ENCODE measurements around the gene SH2D7.

The SH2D7 gene

DNA sequence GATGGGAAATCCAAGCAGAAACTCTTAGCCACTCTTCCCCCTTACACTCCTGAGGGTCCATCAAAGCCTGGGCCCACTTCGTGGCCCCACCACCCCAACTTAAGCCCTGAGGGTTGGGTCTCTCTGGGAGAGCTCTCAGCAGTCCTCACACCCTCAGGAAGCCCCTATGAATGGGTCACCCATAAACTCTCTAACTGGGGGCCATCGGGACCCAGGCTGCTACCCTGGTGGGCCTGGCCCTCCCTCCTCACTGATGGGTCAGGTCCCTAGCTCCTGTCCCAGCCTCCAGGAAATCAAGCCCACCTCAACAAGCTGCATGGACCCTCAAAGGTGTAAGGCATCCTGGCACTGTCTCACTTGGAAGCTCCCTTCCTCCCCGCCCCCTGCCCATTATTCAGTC is 19.4 kb downstream of the SH2D7 start:
- DNase-seq (ENCODE audit: low spot score): no peak
- in situ Hi-C loops (cut with MboI; ENCODE audit: low pct_unique_long_range_greater_than_20kb, low sequenced_read_pairs, unreplicated experiment): loop anchor here (5.0 kb wide), 2 partner anchors 131 to 149 kb away; no protein-coding TSS in a partner anchor
- TF ChIP-seq, protein P1, sequence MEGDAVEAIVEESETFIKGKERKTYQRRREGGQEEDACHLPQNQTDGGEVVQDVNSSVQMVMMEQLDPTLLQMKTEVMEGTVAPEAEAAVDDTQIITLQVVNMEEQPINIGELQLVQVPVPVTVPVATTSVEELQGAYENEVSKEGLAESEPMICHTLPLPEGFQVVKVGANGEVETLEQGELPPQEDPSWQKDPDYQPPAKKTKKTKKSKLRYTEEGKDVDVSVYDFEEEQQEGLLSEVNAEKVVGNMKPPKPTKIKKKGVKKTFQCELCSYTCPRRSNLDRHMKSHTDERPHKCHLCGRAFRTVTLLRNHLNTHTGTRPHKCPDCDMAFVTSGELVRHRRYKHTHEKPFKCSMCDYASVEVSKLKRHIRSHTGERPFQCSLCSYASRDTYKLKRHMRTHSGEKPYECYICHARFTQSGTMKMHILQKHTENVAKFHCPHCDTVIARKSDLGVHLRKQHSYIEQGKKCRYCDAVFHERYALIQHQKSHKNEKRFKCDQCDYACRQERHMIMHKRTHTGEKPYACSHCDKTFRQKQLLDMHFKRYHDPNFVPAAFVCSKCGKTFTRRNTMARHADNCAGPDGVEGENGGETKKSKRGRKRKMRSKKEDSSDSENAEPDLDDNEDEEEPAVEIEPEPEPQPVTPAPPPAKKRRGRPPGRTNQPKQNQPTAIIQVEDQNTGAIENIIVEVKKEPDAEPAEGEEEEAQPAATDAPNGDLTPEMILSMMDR (IDR thresholded peaks at IDR 0.05; ENCODE audit: extremely low read depth, insufficient read depth, missing control alignments): no peak

DNA sequence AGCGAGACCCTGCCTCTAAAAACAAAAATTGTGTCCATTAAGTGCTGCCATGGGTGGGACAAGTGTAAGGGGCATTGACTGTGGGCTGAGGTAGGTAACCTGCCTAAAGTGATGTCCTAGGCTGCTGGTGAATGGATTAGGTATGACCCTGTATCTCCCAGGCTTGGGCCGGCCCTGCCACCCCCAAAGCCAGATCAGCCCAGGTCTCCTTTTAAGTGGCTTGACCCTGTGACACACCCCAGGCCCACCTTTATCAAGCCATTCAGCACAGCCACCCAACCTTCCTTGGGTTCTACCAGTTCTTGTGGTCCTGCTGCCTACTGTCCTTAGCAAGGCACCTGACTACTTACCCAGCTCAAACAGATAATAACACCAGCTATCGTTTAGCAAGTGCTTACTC is 20.2 kb downstream of the SH2D7 start:
- DNase-seq (ENCODE audit: low spot score): no peak
- in situ Hi-C loops (cut with MboI; ENCODE audit: low pct_unique_long_range_greater_than_20kb, low sequenced_read_pairs, unreplicated experiment): loop anchor here (5.0 kb wide), 2 partner anchors 130 to 150 kb away; no protein-coding TSS in a partner anchor
- TF ChIP-seq, protein P1 (IDR thresholded peaks at IDR 0.05; ENCODE audit: extremely low read depth, insufficient read depth, missing control alignments): no peak

DNA sequence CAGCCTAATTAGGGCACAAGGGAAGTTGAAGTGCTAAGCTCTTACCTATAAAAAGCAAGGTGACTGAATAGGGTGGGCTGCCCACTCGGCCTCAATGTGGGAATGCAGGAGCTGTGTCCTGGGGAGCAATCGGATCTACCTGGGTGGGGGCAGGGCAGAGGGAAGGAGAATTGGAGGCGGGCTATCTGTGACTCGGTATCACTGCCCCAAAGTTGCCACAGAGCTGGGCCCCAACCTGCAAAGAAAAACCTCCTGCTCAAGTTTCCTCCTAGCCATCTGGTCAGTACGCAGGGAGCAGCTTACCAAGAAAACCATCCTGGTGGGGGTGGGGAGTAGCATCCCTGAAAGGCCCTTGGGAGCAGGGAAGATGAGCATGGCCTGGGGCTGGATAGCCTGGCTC is 28.2 kb downstream of the SH2D7 start:
- TF ChIP-seq, protein P1 (IDR thresholded peaks at IDR 0.05; ENCODE audit: extremely low read depth, insufficient read depth, missing control alignments): no peak
- in situ Hi-C loops (cut with MboI; ENCODE audit: low pct_unique_long_range_greater_than_20kb, low sequenced_read_pairs, unreplicated experiment): no loop called here
- DNase-seq (ENCODE audit: low spot score): no peak

DNA sequence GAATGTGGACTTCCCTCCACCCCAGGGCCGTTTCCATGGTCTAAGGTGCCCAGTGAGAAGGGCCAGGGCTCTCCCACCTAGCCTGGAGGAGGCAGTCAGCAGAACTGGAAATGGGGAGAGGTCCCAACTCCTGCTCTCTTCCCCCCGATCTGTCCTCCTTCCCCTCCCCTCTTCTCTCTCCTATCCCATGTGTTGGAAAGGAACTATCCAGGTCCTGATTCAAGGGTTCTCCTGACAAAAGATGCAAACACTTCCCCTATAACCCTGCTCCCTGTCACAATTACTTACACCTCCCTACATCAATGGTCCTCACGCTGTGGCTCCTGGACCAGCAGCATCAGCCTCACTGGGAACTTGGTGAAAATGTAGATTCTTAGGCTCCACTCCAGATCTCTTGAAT is 32.9 kb downstream of the SH2D7 start:
- in situ Hi-C loops (cut with MboI; ENCODE audit: low pct_unique_long_range_greater_than_20kb, low sequenced_read_pairs, unreplicated experiment): no loop called here
- TF ChIP-seq, protein P1 (IDR thresholded peaks at IDR 0.05; ENCODE audit: extremely low read depth, insufficient read depth, missing control alignments): no peak
- no peak for DNase-seq (ENCODE audit: low spot score)

DNA sequence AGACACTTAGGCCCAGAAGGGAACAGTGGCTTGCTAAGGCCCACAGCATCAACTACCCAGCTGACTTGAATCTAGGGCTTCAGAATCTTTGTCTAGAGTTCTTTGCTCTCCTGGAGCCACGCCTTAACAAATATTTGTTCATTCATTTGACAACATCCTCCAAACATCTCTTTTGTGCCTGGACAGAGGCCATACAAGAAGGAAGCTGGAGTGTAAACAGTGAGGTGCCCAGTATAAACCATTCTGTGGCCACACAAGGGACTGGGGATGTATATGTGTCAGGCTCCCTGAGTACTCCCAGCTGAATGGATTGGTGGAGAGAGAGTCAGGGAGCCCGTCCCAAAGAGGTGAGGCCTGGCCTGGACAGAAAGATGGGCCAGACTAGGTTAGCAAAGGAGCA is 35.5 kb downstream of the SH2D7 start:
- DNase-seq (ENCODE audit: low spot score): no peak
- in situ Hi-C loops (cut with MboI; ENCODE audit: low pct_unique_long_range_greater_than_20kb, low sequenced_read_pairs, unreplicated experiment): no loop called here
- TF ChIP-seq, protein P1 (IDR thresholded peaks at IDR 0.05; ENCODE audit: extremely low read depth, insufficient read depth, missing control alignments): no peak

DNA sequence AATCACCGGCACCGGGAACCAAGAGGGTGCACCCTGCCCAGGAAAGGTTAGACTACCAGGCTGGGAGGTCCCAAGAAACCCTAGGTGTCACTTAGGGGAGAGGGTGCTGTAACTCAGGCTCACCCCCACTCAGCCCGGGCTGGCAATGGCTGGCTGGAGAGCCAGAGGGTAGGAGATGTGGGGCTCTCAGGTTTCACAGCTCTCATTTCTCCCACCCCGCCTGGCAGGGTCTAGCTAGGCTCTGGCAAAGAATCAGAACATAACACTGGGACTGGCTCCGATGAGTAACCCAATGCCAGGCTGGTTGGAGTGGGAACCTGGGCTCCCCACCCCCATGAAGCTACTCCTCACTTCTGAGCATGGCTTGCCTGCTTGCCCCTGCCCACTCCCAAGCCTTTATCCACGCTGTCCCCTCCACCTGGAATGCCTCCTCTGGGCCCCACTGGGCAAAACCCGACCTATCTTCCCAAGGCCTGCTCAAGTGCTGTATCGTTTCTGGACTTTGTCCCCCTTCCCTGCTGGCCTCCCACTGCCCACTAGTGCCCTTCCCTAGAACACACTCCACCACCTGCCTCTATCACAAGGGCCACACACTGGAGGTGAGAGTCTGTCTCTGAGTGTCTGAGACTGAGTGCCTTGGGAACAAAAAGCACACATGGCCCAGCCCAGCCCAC is 36.9 kb downstream of the SH2D7 start:
- TF ChIP-seq, protein P1 (IDR thresholded peaks at IDR 0.05; ENCODE audit: extremely low read depth, insufficient read depth, missing control alignments): no peak
- no peak for DNase-seq (ENCODE audit: low spot score)
- in situ Hi-C loops (cut with MboI; ENCODE audit: low pct_unique_long_range_greater_than_20kb, low sequenced_read_pairs, unreplicated experiment): no loop called here
